ENCODE data around the gene SNORC. TPM values are rescaled to one million over a fixed set of nuclear protein-coding genes. Genes with fewer than 3 reads are reported as not detected.
"Not testable (repeated sequence)": the region's sequence is repeated elsewhere in the genome, so short reads cannot be mapped to it uniquely, and the experiment has no call there.

Gene SNORC
- total RNA-seq, 1 donor from 2014 or later: 1.3 TPM

GRCh38 chr2:232890896-232891601 lies 21.0 kb downstream of the SNORC start:
- ATAC-seq (peak; percentile 49), DNase-seq (no peak)
- intact Hi-C loops (cut with micrococcal nuclease): no loop called here

DNA sequence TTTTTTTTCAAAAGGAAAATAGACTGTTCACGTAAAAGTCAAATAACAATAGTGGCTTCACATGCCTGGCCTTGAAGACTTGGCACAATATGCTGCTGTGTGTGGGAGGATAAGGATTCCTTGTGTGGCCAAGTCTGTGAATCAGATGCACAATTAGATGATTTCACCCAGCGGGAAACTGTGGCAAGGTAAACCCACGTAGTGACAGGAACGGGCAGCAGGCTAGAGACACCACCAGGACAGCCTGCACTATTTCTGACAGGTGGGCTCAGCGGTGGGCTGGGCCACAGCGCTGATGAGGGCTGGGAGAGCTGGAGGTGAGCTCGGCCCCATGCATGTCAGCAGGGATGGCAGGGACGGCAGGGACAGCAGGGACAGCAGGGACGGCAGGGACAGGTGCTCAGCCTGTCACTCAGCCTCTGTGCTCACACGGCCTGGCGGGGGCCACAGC lies 21.6 kb downstream of the SNORC start:
- DNase-seq (no peak), ATAC-seq (no peak)
- intact Hi-C loops (cut with micrococcal nuclease): no loop called here

- intact Hi-C loops (cut with micrococcal nuclease): no loop called here
- DNase-seq: no peak
- ATAC-seq: no peak
Observed at GRCh38 chr2:232892221-232892620, 22.2 kb downstream of the SNORC start.

- intact Hi-C loops (cut with micrococcal nuclease): no loop called here
- ATAC-seq (no peak), DNase-seq (no peak)
Observed at GRCh38 chr2:232892843-232893242, 22.8 kb downstream of the SNORC start.

DNA sequence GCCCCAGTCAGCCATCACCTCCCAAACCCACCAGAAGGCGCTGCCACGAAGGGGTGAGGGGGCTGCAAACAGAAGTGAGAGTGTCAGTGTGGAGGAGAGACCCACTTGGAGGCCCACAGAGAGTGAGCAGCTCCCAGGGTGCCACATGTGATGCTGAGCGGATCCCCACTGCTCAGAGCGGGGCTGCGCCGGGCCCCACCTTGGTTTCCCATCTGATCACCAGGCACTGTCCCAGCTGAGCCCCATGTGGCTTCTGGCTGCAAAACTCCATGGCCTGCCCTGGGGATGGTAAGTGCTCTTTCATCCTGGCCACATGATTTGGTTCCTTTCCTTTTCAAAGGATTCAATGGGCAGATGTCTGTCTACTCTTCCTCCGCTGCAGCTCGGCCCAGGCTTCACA lies 23.8 kb downstream of the SNORC start:
- ATAC-seq (no peak), DNase-seq (no peak)
- intact Hi-C loops (cut with micrococcal nuclease): no loop called here

DNA sequence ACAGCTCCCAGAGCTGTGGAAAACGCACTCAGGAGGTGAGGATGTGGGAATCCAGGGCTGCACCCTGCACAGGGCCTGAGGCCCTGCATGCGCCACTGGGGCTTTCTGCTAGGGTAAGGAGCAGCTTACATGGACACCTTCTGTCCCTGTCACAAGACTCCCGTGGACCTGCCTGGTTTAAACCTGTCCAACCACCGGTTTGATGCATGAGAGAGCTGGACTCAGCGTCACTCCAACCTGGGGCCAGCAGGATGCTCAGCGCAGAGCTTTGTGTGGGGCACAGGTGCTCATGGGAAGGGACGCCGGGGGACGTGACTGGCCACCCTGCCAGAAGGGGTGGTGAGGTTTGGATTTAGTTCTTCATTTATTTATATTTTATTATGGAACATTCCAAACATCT lies 24.2 kb downstream of the SNORC start:
- DNase-seq: no peak
- intact Hi-C loops (cut with micrococcal nuclease): no loop called here
- ATAC-seq: no peak

GRCh38 chr2:232894746-232895145 lies 24.7 kb downstream of the SNORC start:
- no peak for ATAC-seq
- DNase-seq: no peak
- intact Hi-C loops (cut with micrococcal nuclease): no loop called here

- DNase-seq: no peak
- no peak for ATAC-seq
- intact Hi-C loops (cut with micrococcal nuclease): no loop called here
Observed at GRCh38 chr2:232896111-232896510, 26.0 kb downstream of the SNORC start.

GRCh38 chr2:232896720-232897597 lies 26.9 kb downstream of the SNORC start:
- ATAC-seq (no peak), DNase-seq (no peak)
- intact Hi-C loops (cut with micrococcal nuclease): no loop called here

GRCh38 chr2:232897598-232898408 lies 27.7 kb downstream of the SNORC start:
- intact Hi-C loops (cut with micrococcal nuclease): no loop called here
- DNase-seq (no peak), ATAC-seq (no peak)

- DNase-seq (no peak), ATAC-seq (no peak)
- intact Hi-C loops (cut with micrococcal nuclease): no loop called here
Observed at GRCh38 chr2:232898592-232899543, 28.8 kb downstream of the SNORC start.

GRCh38 chr2:232900811-232901735 lies 31.0 kb downstream of the SNORC start:
- intact Hi-C loops (cut with micrococcal nuclease): no loop called here
- no peak for ATAC-seq
- DNase-seq: no peak

DNA sequence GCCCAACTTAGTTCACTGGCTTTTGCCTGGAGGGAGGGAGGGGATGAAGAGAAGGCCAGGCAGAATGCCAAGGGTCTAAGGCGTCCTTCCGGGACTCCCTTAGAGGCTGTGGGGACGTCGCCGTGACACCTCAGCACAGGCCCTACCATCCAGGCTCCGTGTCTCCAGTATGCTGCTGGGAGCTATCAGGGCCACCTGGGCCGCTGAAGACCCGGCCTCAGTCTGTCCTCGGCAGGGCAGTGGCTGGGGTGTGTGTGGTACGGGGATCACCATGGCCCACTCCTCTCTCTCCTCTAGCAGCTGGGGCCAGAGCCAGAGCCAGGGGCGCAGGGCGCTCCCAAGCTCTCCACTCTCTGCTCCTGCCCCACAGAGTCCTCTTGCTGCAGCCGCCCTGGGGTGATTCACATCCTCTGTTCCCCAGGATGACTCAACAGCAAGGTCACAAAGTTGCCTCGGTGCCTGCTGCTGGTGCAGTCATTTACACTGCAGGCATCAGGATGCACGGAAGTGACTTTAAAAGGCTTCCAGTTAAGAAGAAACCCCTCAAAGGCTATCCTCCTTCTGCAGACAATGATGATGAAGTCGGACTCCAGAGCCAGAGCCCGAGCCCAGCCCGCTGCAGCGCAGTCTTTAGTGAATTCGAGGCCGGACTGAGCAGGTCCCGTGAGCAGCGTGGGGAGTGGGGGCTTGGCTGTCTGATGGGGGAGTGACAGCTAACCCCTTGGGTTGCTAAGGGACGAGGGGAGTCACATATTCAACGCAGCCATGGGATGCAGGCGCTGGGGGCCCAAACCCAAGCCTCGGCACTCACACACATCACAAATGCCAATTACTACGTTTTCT lies 31.9 kb downstream of the SNORC start:
- ATAC-seq (no peak), DNase-seq (no peak)
- intact Hi-C loops (cut with micrococcal nuclease): no loop called here

DNA sequence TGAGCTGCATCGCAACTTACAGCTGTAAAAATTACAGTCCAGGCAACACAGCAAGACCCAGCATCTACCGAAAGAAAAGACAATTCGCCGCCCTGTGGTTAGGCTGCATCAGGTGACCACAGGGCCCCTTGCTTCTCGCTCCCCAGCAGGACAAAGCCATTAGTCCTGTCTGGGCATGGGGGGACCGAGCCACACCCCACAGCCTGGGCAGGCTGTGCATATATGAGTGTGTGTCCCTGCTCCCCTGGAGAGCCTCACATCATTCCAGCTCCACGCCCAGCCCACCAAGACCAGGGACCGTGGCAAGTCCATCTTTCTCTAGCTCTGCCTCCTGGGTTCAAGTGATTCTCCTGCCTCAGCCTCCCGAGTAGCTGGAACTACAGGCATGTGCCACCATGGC lies 33.9 kb downstream of the SNORC start:
- DNase-seq: no peak
- intact Hi-C loops (cut with micrococcal nuclease): no loop called here
- no peak for ATAC-seq

DNA sequence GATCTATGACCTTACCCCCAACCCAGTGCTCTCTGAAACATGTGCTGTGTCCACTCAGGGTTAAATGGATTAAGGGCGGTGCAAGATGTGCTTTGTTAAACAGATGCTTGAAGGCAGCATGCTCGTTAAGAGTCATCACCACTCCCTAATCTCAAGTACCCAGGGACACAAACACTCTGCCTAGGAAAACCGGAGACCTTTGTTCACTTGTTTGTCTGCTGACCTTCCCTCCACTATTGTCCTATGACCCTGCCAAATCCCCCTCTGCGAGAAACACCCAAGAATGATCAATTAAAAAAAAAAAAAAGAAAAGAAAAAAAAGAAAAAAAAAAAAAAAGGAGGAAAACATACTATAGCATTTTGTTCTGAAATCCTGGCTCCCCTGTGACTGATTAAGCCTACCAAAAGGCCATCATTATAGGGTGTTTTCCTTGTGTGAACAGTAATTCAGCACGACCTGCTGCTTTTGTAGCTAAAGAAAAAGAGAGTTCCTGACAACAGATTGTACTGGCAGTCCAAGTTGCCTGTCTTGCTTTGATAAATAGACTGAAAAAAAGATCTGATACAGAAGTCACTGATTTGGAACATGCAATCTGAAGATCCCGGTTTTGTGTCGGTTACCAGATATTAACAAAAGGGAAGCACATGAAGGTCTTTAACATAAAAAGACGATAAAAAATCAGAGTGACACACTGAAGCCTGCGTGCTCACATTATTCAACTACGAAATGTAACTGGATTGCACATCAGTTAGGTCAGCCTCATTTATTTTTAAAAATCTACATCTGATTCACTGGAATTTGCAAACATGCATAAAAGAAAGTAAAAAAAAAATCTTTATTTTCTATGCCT lies 37.0 kb downstream of the SNORC start:
- intact Hi-C loops (cut with micrococcal nuclease); ATAC-seq: not testable (repeated sequence)

DNA sequence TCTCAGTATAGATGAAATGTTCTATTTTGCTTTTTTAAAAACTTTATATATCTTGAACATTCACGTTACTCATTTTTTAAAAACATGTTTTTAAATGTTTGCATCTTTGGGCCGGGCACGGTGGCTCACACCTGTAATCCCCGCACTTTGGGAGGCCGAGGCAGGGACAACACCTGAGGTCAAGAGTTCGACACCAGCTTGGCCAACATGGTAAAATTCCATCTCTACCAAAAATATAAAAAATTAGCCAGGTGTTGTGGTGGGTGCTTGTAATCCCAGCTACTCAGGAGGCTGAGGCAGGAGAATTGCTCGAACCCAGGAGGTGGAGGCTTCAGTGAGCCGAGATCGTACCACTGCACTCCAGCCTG lies 37.6 kb downstream of the SNORC start:
- DNase-seq; intact Hi-C loops (cut with micrococcal nuclease); ATAC-seq: not testable (repeated sequence)

More for the DNA sequence above, 37.0 kb downstream of the SNORC start:
- not testable (repeated sequence) for DNase-seq

Measured in left ventricle myocardium superior (tissue), 1 donor.